ENCODE measurements around the gene CRHR2.

GRCh38 chr7:30706908-30707307 is 24.7 kb upstream of the CRHR2 start:
- no peak for TF ChIP-seq POLR2A (IDR thresholded peaks at IDR 0.05)
- TF ChIP-seq, protein P1, sequence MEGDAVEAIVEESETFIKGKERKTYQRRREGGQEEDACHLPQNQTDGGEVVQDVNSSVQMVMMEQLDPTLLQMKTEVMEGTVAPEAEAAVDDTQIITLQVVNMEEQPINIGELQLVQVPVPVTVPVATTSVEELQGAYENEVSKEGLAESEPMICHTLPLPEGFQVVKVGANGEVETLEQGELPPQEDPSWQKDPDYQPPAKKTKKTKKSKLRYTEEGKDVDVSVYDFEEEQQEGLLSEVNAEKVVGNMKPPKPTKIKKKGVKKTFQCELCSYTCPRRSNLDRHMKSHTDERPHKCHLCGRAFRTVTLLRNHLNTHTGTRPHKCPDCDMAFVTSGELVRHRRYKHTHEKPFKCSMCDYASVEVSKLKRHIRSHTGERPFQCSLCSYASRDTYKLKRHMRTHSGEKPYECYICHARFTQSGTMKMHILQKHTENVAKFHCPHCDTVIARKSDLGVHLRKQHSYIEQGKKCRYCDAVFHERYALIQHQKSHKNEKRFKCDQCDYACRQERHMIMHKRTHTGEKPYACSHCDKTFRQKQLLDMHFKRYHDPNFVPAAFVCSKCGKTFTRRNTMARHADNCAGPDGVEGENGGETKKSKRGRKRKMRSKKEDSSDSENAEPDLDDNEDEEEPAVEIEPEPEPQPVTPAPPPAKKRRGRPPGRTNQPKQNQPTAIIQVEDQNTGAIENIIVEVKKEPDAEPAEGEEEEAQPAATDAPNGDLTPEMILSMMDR (IDR thresholded peaks at IDR 0.05), result no peak
